Vagina (tissue), 2 donors: Measurements from ENCODE around the gene ZNF346. TPM values are rescaled to one million over a fixed set of nuclear protein-coding genes. Genes with fewer than 3 reads are reported as not detected.

ENCODE experiments used
- DNase-seq, 2 donors: peaks; one replicate each; pipeline ENCODE4 v3.0.0-alpha.2; 2017; ENCODE audit errors: extremely low spot score in 2 of 2
- H3K27ac ChIP-seq: fragments of 200-600 bp; sonication (generic); one replicate; pipeline ENCODE4 v1.5.1; 2019
- H3K27me3 ChIP-seq: fragments of 200-600 bp; sonication (generic); one replicate; pipeline ENCODE4 v1.5.1; 2019
- H3K36me3 ChIP-seq, 2 donors: fragments of 200-600 bp; sonication (generic); one replicate each; pipeline ENCODE4 v1.5.1; 2017 to 2019
- H3K4me1 ChIP-seq: fragments of 200-600 bp; sonication (generic); one replicate; pipeline ENCODE4 v1.5.1; 2019
- H3K4me3 ChIP-seq, 2 donors: fragments of 200-600 bp; sonication (generic); 1 replicate in 1 of 2; 2 replicates in 1 of 2; pipeline ENCODE4 v1.5.1; 2016 to 2019
- H3K9me3 ChIP-seq: fragments of 200-600 bp; sonication (generic); one replicate; pipeline ENCODE4 v1.5.1; 2019
- POLR2A ChIP-seq, 2 donors: fragments of 450-650 bp; IDR thresholded peaks; one replicate each; pipeline ENCODE4 v1.6.1; 2017; ENCODE audit warnings: antibody characterized with exemption in 2 of 2, mild to moderate bottlenecking in 2 of 2, moderate library complexity in 2 of 2
- POLR2AphosphoS5 ChIP-seq, 2 donors: sonication (generic); formaldehyde crosslinking; IDR thresholded peaks; one replicate each; pipeline ENCODE4 v1.9.0; 2017; ENCODE audit warnings: antibody characterized with exemption in 2 of 2, mild to moderate bottlenecking in 2 of 2, low read depth in 1 of 2; ENCODE audit not compliant: insufficient read depth in 1 of 2
- intact Hi-C: fragments of 100-400 bp; cut with DNase I; formaldehyde crosslinking; loops from one replicate; pipeline ENCODE4 v1.15.1; 2023
- total RNA-seq: library from RNA; depleted of rRNA; stranded (reverse); fragments of >200 nt; gene quantifications from one replicate; pipeline ENCODE4 v1.2.3, GENCODE V29; 2016
- TF ChIP-seq, protein P1 (sequence below), 3 experiments: fragments of 450-650 bp in 2 of 3; fragments of 200-600 bp in 1 of 3; sonication (generic) in 1 of 3; IDR thresholded peaks; one replicate each; pipeline ENCODE4 v1.5.1; 2017 to 2019; ENCODE audit warnings: antibody characterized with exemption in 3 of 3, mild to moderate bottlenecking in 2 of 3, moderate library complexity in 2 of 3

ZNF346 gene
- total RNA-seq, 1 donor from 2014 or later = 52.1 TPM

DNA sequence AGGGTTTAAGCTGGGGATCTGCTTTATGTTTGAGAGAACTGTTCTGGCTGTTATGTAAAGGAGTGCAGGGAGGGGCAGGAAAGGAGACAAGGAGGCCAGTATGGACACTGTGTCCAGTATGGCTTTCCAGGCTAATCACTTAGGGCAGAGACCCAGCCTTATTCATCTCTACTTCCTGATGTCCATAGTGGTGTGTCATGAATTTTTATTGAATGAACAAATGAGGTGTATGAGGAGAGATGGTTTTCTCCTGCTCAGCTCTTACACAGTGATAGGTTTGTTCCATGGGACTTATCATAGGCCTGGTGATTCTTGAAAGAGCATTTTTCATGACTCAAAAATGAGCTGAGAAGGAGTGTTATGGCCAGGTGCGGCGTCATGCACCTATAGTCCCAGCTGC, 43.7 kb downstream of the ZNF346 start:
- Histone ChIP-seq H3K4me1 (no peaks in the 10 kb centered on the region), H3K36me3 (peaks cover 0 to 22% of the 10 kb centered on the region in 2 donors), H3K4me3 (no peak overlapping the region), H3K27ac (no peak overlapping the region), H3K9me3 (no peaks in the 10 kb centered on the region), H3K27me3 (no peaks in the 10 kb centered on the region)
- intact Hi-C loops = no loop called here
- no peak for DNase-seq
- no peak for TF ChIP-seq POLR2A (IDR thresholded peaks at IDR 0.05)
- no peak for TF ChIP-seq POLR2AphosphoS5 (IDR thresholded peaks at IDR 0.05; ENCODE audit: insufficient read depth in 1 of 2, low read depth in 1 of 2)
- TF ChIP-seq, protein P1, sequence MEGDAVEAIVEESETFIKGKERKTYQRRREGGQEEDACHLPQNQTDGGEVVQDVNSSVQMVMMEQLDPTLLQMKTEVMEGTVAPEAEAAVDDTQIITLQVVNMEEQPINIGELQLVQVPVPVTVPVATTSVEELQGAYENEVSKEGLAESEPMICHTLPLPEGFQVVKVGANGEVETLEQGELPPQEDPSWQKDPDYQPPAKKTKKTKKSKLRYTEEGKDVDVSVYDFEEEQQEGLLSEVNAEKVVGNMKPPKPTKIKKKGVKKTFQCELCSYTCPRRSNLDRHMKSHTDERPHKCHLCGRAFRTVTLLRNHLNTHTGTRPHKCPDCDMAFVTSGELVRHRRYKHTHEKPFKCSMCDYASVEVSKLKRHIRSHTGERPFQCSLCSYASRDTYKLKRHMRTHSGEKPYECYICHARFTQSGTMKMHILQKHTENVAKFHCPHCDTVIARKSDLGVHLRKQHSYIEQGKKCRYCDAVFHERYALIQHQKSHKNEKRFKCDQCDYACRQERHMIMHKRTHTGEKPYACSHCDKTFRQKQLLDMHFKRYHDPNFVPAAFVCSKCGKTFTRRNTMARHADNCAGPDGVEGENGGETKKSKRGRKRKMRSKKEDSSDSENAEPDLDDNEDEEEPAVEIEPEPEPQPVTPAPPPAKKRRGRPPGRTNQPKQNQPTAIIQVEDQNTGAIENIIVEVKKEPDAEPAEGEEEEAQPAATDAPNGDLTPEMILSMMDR (IDR thresholded peaks at IDR 0.05) = no peak

DNA sequence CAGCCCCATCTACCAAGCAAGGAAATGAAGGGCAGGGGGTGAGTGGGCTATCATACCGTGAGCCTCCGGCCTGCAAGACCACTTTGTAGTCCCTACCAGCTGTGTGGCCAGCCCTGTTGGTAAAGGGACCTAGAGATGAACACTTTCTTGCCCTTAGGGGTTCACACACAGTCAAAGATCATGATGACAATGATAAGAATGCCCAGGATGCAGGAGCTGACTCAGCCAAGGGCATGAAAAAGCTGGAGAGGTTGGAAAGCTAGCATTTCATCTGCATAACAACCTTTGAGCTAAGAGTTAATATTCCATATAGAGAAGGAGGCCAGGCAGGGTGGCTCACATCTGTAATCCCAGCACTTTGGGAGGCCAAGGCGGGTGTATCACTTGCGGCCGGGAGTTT, 45.0 kb downstream of the ZNF346 start:
- Histone ChIP-seq H3K4me1 (no peaks in the 10 kb centered on the region), H3K9me3 (no peaks in the 10 kb centered on the region), H3K4me3 (no peak overlapping the region), H3K36me3 (peaks cover 0 to 14% of the 10 kb centered on the region in 2 donors), H3K27me3 (no peaks in the 10 kb centered on the region), H3K27ac (no peak overlapping the region)
- no peak for DNase-seq
- TF ChIP-seq, protein P1 (IDR thresholded peaks at IDR 0.05) = no peak
- TF ChIP-seq POLR2A (IDR thresholded peaks at IDR 0.05) (no peak), POLR2AphosphoS5 (IDR thresholded peaks at IDR 0.05; ENCODE audit: insufficient read depth in 1 of 2, low read depth in 1 of 2) (no peak)
- intact Hi-C loops = no loop called here

DNA sequence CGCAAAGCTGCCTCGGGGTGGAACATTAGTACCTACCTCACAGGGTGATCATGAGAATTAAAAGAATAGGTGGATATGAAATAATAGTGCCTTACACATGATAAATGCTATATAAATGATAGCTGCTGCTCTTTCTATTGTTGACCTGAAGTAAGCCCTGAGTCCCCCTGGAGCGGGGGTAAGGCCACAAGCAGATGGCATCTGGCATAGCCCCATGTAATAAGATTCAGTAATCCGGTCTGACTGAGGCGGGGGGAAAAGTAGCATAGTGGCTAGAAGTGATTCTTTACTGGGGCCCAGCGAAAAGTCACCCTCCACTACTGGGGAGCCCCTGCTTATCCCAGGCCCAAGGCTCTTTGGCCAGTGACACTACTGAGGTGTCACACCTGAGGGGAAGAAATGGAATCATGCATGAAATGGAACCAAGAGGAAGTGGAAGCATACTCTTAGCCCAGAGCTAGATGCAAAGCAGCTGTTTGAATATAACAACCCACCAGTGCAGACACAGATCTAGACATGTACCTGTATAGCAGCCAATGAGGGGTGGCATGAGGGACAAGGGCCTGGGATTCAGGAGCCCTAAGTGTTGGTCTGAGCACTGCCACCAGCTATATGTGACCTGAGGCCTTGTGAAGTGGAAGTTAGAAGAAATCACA, 48.2 kb downstream of the ZNF346 start:
- no peaks in the 10 kb centered on the region for H3K9me3 ChIP-seq
- H3K36me3 ChIP-seq = no peaks in the 10 kb centered on the region
- no peaks in the 10 kb centered on the region for H3K27me3 ChIP-seq
- DNase-seq = no peak
- intact Hi-C loops = no loop called here
- no peak overlapping the region for H3K27ac ChIP-seq
- H3K4me3 ChIP-seq = no peak overlapping the region
- TF ChIP-seq POLR2A (IDR thresholded peaks at IDR 0.05) (no peak), POLR2AphosphoS5 (IDR thresholded peaks at IDR 0.05; ENCODE audit: insufficient read depth in 1 of 2, low read depth in 1 of 2) (no peak)
- TF ChIP-seq, protein P1 (IDR thresholded peaks at IDR 0.05) = no peak
- no peaks in the 10 kb centered on the region for H3K4me1 ChIP-seq

DNA sequence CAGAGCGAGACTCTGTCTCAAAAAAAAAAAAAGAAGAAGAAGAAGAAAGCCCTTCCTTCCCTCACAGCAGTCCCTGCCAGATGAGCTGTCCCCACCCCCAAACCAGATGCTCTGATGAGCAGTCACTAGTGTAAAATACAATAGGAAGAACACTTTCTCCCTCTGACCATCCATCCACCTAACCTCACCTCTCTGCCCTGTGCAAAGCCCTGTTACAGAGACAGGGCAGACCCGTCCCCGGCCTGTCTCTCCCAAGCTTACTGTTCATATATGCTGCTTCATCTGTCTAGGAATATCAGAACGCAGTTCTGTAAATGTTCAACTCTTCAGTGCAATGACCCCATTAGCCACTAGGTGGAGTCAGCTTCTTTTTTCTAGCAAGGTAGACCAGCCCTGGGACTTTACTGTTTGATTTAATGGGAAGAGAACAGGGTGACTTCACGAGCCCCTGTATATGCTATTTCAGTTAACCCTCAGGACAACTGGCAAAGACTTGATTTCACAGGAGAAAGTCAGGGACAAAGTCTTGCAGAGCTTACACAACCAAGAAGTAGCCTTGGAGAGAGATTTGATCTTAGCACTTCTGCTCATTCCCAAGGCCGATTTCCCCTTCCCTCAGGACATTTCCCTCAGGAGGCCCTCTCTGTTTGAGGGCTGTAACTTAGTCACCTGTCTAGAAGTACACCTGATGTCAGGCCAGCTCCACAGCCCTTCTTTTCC, 49.3 kb downstream of the ZNF346 start:
- no peak for DNase-seq
- no peak for TF ChIP-seq POLR2A (IDR thresholded peaks at IDR 0.05)
- TF ChIP-seq, protein P1 (IDR thresholded peaks at IDR 0.05) = peak; percentile 45 to 88 (median 59)
- intact Hi-C loops = no loop called here
- H3K36me3 ChIP-seq = no peaks in the 10 kb centered on the region
- no peaks in the 10 kb centered on the region for H3K9me3 ChIP-seq
- no peaks in the 10 kb centered on the region for H3K4me1 ChIP-seq
- H3K4me3 ChIP-seq = no peak overlapping the region
- H3K27me3 ChIP-seq = no peaks in the 10 kb centered on the region
- H3K27ac ChIP-seq = no peak overlapping the region

DNA sequence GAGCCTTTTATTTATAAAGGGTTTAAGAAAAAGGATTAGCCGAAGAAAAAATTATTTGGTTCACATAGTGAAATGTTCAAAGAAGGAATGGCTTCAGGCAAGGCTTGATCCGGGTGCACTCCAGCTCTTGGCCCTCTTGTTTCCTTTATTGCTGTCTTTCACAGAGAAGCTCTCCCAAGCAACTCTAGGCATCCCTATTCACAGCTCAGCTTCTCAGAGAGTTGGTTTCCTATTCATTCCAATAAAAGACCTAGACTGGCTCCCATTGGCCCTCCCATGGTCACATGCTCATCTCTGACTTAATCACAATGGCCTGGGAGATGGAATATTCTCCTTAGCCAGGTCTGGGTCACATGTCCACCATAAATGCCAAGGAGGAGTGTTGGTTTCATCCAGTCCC, 54.8 kb downstream of the ZNF346 start:
- H3K27me3 ChIP-seq = no peaks in the 10 kb centered on the region
- H3K9me3 ChIP-seq = no peaks in the 10 kb centered on the region
- no peak overlapping the region for H3K27ac ChIP-seq
- no peak for TF ChIP-seq POLR2AphosphoS5 (IDR thresholded peaks at IDR 0.05; ENCODE audit: insufficient read depth in 1 of 2, low read depth in 1 of 2)
- TF ChIP-seq, protein P1 (IDR thresholded peaks at IDR 0.05) = no peak
- no peak for TF ChIP-seq POLR2A (IDR thresholded peaks at IDR 0.05)
- H3K4me1 ChIP-seq = no peaks in the 10 kb centered on the region
- no peak overlapping the region for H3K4me3 ChIP-seq
- H3K36me3 ChIP-seq = no peaks in the 10 kb centered on the region
- intact Hi-C loops = no loop called here
- no peak for DNase-seq
